K562 (cell line): Measurements from ENCODE around the gene SEMA6C. TPM values are rescaled to one million over a fixed set of nuclear protein-coding genes. Genes with fewer than 3 reads are reported as not detected.

Experiments
- KLF6 ChIP-seq: fragments of 250-450 bp; sonication (Bioruptor Pico); IDR thresholded peaks from 2 replicates; pipeline ENCODE4 v1.4.0; 2020; ENCODE audit warnings: mild to moderate bottlenecking, moderate library complexity, borderline replicate concordance
- POLR2B ChIP-seq: fragments of 450-650 bp; IDR thresholded peaks from 2 replicates; pipeline ENCODE4 v1.6.1; 2018; ENCODE audit warnings: low read depth; ENCODE audit not compliant: partially characterized antibody
- SAFB2 ChIP-seq: fragments of 200-400 bp; formaldehyde crosslinking; IDR thresholded peaks from 2 replicates; pipeline ENCODE4 v1.6.1; 2018; ENCODE audit warnings: borderline replicate concordance, low read length, low read depth, moderate library complexity; ENCODE audit not compliant: severe bottlenecking
- ZBTB7A ChIP-seq: IDR thresholded peaks from 2 replicates; pipeline ENCODE4 v1.6.1; 2011; ENCODE audit warnings: low read depth, mild to moderate bottlenecking, low read length, moderate library complexity, borderline replicate concordance; ENCODE audit not compliant: control insufficient read depth
- polyA plus RNA-seq, 8 experiments: library from polyadenylated mRNA; depleted of rRNA in 4 of 8; stranded (reverse) in 5 of 8; unstranded in 3 of 8; fragments of >200 nt; fragmentation: Nextera tagmentation in 2 of 8; fragmentation: Illumina TruSeq in 1 of 8; extraction: Ambion mirVana in 2 of 8; extraction: Trizol in 1 of 8; gene quantifications; 2 replicates each; pipeline versions ENCODE4 v1.2.1 to v1.2.3, GENCODE V29; 2011 to 2014; ENCODE audit warnings: inconsistent platforms in 1 of 8, missing spikeins in 1 of 8
- total RNA-seq, 7 experiments: library from RNA; depleted of rRNA in 6 of 7; stranded (reverse); fragments of >200 nt in 6 of 7; fragmentation: Illumina TruSeq in 2 of 7; extraction: Trizol in 2 of 7; gene quantifications; 2 replicates each; pipeline versions ENCODE4 v1.2.1 to v1.2.3, GENCODE V29; 2011 to 2021; ENCODE audit warnings: low replicate concordance in 1 of 7
- TF ChIP-seq, protein P1 (sequence below), 2 experiments: fragments of 450-650 bp; formaldehyde crosslinking in 1 of 2; IDR thresholded peaks; 2 replicates each; pipeline versions ENCODE4 v1.4.0 to v1.6.1; 2014 to 2020; ENCODE audit warnings: mild to moderate bottlenecking in 2 of 2, borderline replicate concordance in 1 of 2, low read depth in 1 of 2
- TF ChIP-seq, protein P2 (sequence below): fragments of 150-350 bp; conservative IDR thresholded peaks from 2 replicates; pipeline ENCODE4 v1.6.1; 2014; ENCODE audit warnings: low read length

SEMA6C gene
- total and polyA plus RNA-seq, 9 of the 15 experiments (the other 6 are each of a cell fraction or from before 2014, with no cell fraction given) = 0.03 to 4.6 (median 0.95) TPM

DNA sequence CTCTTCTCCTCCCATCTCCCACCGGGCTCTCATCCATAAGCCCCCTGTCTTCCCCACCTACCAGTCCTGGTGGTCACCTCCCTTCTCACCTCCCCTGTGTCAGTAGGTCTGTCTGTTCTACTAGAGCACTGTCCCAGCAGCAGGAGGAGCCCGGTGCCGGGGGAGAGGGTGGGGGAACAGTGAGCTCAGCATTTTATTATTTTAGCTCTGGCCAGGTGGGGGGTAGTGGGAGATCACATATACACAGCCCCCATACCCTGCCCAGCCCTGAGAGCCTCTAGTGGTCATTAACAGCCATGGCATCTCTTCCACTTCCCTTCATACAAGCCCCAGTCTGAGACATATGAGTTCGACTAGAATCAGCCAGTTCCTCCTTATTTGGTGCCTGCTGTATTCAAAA is 29.4 kb upstream of the SEMA6C start, which contains the start of gene TMOD4 (continued):
- TF ChIP-seq ZBTB7A (peak; percentile 76), KLF6 (CRISPR knock-in tag) (no peak), SAFB2 (no peak), POLR2B (no peak)
- TF ChIP-seq, protein P1, sequence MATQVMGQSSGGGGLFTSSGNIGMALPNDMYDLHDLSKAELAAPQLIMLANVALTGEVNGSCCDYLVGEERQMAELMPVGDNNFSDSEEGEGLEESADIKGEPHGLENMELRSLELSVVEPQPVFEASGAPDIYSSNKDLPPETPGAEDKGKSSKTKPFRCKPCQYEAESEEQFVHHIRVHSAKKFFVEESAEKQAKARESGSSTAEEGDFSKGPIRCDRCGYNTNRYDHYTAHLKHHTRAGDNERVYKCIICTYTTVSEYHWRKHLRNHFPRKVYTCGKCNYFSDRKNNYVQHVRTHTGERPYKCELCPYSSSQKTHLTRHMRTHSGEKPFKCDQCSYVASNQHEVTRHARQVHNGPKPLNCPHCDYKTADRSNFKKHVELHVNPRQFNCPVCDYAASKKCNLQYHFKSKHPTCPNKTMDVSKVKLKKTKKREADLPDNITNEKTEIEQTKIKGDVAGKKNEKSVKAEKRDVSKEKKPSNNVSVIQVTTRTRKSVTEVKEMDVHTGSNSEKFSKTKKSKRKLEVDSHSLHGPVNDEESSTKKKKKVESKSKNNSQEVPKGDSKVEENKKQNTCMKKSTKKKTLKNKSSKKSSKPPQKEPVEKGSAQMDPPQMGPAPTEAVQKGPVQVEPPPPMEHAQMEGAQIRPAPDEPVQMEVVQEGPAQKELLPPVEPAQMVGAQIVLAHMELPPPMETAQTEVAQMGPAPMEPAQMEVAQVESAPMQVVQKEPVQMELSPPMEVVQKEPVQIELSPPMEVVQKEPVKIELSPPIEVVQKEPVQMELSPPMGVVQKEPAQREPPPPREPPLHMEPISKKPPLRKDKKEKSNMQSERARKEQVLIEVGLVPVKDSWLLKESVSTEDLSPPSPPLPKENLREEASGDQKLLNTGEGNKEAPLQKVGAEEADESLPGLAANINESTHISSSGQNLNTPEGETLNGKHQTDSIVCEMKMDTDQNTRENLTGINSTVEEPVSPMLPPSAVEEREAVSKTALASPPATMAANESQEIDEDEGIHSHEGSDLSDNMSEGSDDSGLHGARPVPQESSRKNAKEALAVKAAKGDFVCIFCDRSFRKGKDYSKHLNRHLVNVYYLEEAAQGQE (IDR thresholded peaks at IDR 0.05; ENCODE audit: borderline replicate concordance) = 0 out of 2 replicates have a peak, but pooled peaks have one; percentile 12
- TF ChIP-seq, protein P1 (CRISPR knock-in tag; IDR thresholded peaks at IDR 0.05; ENCODE audit: low read depth) = no peak
- TF ChIP-seq, protein P2, sequence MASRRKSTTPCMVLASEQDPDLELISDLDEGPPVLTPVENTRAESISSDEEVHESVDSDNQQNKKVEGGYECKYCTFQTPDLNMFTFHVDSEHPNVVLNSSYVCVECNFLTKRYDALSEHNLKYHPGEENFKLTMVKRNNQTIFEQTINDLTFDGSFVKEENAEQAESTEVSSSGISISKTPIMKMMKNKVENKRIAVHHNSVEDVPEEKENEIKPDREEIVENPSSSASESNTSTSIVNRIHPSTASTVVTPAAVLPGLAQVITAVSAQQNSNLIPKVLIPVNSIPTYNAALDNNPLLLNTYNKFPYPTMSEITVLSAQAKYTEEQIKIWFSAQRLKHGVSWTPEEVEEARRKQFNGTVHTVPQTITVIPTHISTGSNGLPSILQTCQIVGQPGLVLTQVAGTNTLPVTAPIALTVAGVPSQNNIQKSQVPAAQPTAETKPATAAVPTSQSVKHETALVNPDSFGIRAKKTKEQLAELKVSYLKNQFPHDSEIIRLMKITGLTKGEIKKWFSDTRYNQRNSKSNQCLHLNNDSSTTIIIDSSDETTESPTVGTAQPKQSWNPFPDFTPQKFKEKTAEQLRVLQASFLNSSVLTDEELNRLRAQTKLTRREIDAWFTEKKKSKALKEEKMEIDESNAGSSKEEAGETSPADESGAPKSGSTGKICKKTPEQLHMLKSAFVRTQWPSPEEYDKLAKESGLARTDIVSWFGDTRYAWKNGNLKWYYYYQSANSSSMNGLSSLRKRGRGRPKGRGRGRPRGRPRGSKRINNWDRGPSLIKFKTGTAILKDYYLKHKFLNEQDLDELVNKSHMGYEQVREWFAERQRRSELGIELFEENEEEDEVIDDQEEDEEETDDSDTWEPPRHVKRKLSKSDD = no peak
- TF ChIP-seq, all 486 proteins: peak for 7
